Activated T-helper 1 cell treated with anti-CD3 and anti-CD28 coated beads, Interleukin-12 subunit alpha, Interleukin-12 subunit beta, Interleukin-2, Interleukin-4 antibody, amounts not matched to agents 30 ng/mL and 10 ng/mL and 1 ng/mL, durations not matched to agents 14 hours and 24 hours and 36 hours (primary cell): ENCODE measurements around the gene BCL11B. TPM values are rescaled to one million over a fixed set of nuclear protein-coding genes. Genes with fewer than 3 reads are reported as not detected.
A peak's percentile ranks its signal among the peaks of the same experiment; 100 is the strongest.

ENCODE experiments used
- DNase-seq: peaks from one replicate; pipeline ENCODE4 v3.0.0; 2021; ENCODE audit warnings: low spot score
- H3K27ac Mint-ChIP-seq: one replicate; pipeline ENCODE4 v1.8.0; 2021; ENCODE audit warnings: mild to moderate bottlenecking, mixed read lengths
- H3K27me3 Mint-ChIP-seq: one replicate; pipeline ENCODE4 v1.8.0; 2022; ENCODE audit warnings: mild to moderate bottlenecking, moderate library complexity, mixed read lengths; ENCODE audit not compliant: insufficient read depth
- H3K36me3 Mint-ChIP-seq: one replicate; pipeline ENCODE4 v1.8.0; 2021; ENCODE audit warnings: low read depth, mixed read lengths
- H3K4me1 Mint-ChIP-seq: one replicate; pipeline ENCODE4 v1.8.0; 2021; ENCODE audit warnings: low read depth, mixed read lengths
- H3K4me3 Mint-ChIP-seq: one replicate; pipeline ENCODE4 v1.8.0; 2021; ENCODE audit warnings: mild to moderate bottlenecking, moderate library complexity, mixed read lengths
- H3K9me3 Mint-ChIP-seq: one replicate; pipeline ENCODE4 v1.8.0; 2021; ENCODE audit warnings: mixed read lengths
- intact Hi-C: fragments of 100-400 bp; cut with micrococcal nuclease; formaldehyde crosslinking; loops from one replicate; pipeline ENCODE4 v1.15.1; 2024
- total RNA-seq: library from RNA; stranded (reverse); gene quantifications from 2 replicates; pipeline ENCODE4 v1.2.3, GENCODE V29; 2022

BCL11B gene
- total RNA-seq, 1 donor from 2014 or later, result 45.4 TPM

GRCh38 chr14:99212199-99212598, 59.8 kb downstream of the BCL11B start:
- H3K27me3 Mint-ChIP-seq, result no peaks in the 10 kb centered on the region
- peaks cover 27% of the 10 kb centered on the region for H3K36me3 Mint-ChIP-seq
- intact Hi-C loops, result loop anchor here (2.0 kb wide), 2 partner anchors 13 to 21 kb away; no protein-coding TSS in a partner anchor
- no peaks in the 10 kb centered on the region for H3K9me3 Mint-ChIP-seq
- peak overlapping the region; percentile 92 for H3K27ac Mint-ChIP-seq
- H3K4me3 Mint-ChIP-seq, result peak overlapping the region; percentile 37
- no peak for DNase-seq
- H3K4me1 Mint-ChIP-seq, result peaks cover 98% of the 10 kb centered on the region

- H3K27me3 Mint-ChIP-seq, result no peaks in the 10 kb centered on the region
- intact Hi-C loops, result no loop called here
- peak overlapping the region; percentile 92 for H3K27ac Mint-ChIP-seq
- peak overlapping the region; percentile 17 for H3K4me3 Mint-ChIP-seq
- H3K36me3 Mint-ChIP-seq, result peaks cover 29% of the 10 kb centered on the region
- H3K4me1 Mint-ChIP-seq, result peaks cover 98% of the 10 kb centered on the region
- DNase-seq, result no peak
- H3K9me3 Mint-ChIP-seq, result no peaks in the 10 kb centered on the region
Observed at GRCh38 chr14:99211410-99211809, 60.6 kb downstream of the BCL11B start.

- peak overlapping the region; percentile 92 for H3K27ac Mint-ChIP-seq
- H3K4me1 Mint-ChIP-seq, result peaks cover 98% of the 10 kb centered on the region
- H3K4me3 Mint-ChIP-seq, result peak overlapping the region; percentile 8
- H3K27me3 Mint-ChIP-seq, result no peaks in the 10 kb centered on the region
- intact Hi-C loops, result no loop called here
- H3K36me3 Mint-ChIP-seq, result peaks cover 39% of the 10 kb centered on the region
- H3K9me3 Mint-ChIP-seq, result no peaks in the 10 kb centered on the region
- DNase-seq, result no peak
Observed at GRCh38 chr14:99210333-99210732, 61.7 kb downstream of the BCL11B start.

- peaks cover 48% of the 10 kb centered on the region for H3K36me3 Mint-ChIP-seq
- H3K27ac Mint-ChIP-seq, result peak overlapping the region; percentile 92
- no peaks in the 10 kb centered on the region for H3K9me3 Mint-ChIP-seq
- intact Hi-C loops, result no loop called here
- no peak overlapping the region for H3K4me3 Mint-ChIP-seq
- DNase-seq, result no peak
- H3K27me3 Mint-ChIP-seq, result no peaks in the 10 kb centered on the region
- peaks cover 98% of the 10 kb centered on the region for H3K4me1 Mint-ChIP-seq
Observed at GRCh38 chr14:99209409-99209808, 62.6 kb downstream of the BCL11B start.

- Mint-ChIP-seq H3K4me1 (peaks cover 98% of the 10 kb centered on the region), H3K27ac (peak overlapping the region; percentile 92), H3K36me3 (peaks cover 48% of the 10 kb centered on the region), H3K9me3 (no peaks in the 10 kb centered on the region), H3K27me3 (no peaks in the 10 kb centered on the region), H3K4me3 (no peak overlapping the region)
- intact Hi-C loops, result no loop called here
- DNase-seq, result no peak
Observed at GRCh38 chr14:99208318-99208717, 63.7 kb downstream of the BCL11B start.

- H3K27me3 Mint-ChIP-seq, result no peaks in the 10 kb centered on the region
- intact Hi-C loops, result loop anchor here (1.0 kb wide), 1 partner anchor 8 kb away; no protein-coding TSS in a partner anchor
- H3K4me3 Mint-ChIP-seq, result peak overlapping the region; percentile 37
- H3K4me1 Mint-ChIP-seq, result peaks cover 97% of the 10 kb centered on the region
- no peaks in the 10 kb centered on the region for H3K9me3 Mint-ChIP-seq
- peaks cover 52% of the 10 kb centered on the region for H3K36me3 Mint-ChIP-seq
- H3K27ac Mint-ChIP-seq, result peak overlapping the region; percentile 83
- DNase-seq, result no peak
Observed at GRCh38 chr14:99207456-99207855, 64.5 kb downstream of the BCL11B start.

- DNase-seq, result no peak
- intact Hi-C loops, result no loop called here
- peak overlapping the region; percentile 83 for H3K27ac Mint-ChIP-seq
- no peaks in the 10 kb centered on the region for H3K9me3 Mint-ChIP-seq
- H3K4me3 Mint-ChIP-seq, result peak overlapping the region; percentile 73
- H3K36me3 Mint-ChIP-seq, result peaks cover 42% of the 10 kb centered on the region
- no peaks in the 10 kb centered on the region for H3K27me3 Mint-ChIP-seq
- peaks cover 97% of the 10 kb centered on the region for H3K4me1 Mint-ChIP-seq
Observed at GRCh38 chr14:99206090-99206489, 65.9 kb downstream of the BCL11B start.

GRCh38 chr14:99205086-99205688, 66.8 kb downstream of the BCL11B start:
- Mint-ChIP-seq H3K27me3 (no peaks in the 10 kb centered on the region), H3K4me3 (peak overlapping the region; percentile 73), H3K36me3 (peaks cover 40% of the 10 kb centered on the region), H3K9me3 (no peaks in the 10 kb centered on the region), H3K27ac (peak overlapping the region; percentile 83), H3K4me1 (peaks cover 91% of the 10 kb centered on the region)
- intact Hi-C loops, result loop anchor here (1.0 kb wide), 1 partner anchor 8 kb away; no protein-coding TSS in a partner anchor
- no peak for DNase-seq

- Mint-ChIP-seq H3K27ac (peak overlapping the region; percentile 83), H3K9me3 (no peaks in the 10 kb centered on the region), H3K4me1 (peaks cover 93% of the 10 kb centered on the region), H3K36me3 (peaks cover 39% of the 10 kb centered on the region), H3K4me3 (peak overlapping the region; percentile 19), H3K27me3 (no peaks in the 10 kb centered on the region)
- intact Hi-C loops, result loop anchor here (1.0 kb wide), 1 partner anchor 12 kb away; no protein-coding TSS in a partner anchor
- DNase-seq, result no peak
Observed at GRCh38 chr14:99203801-99204200, 68.2 kb downstream of the BCL11B start.

- Mint-ChIP-seq H3K4me1 (peaks cover 92% of the 10 kb centered on the region), H3K4me3 (peak overlapping the region; percentile 45), H3K27ac (peak overlapping the region; percentile 83), H3K9me3 (no peaks in the 10 kb centered on the region), H3K27me3 (no peaks in the 10 kb centered on the region), H3K36me3 (peaks cover 42% of the 10 kb centered on the region)
- intact Hi-C loops, result loop anchor here (1.0 kb wide), 1 partner anchor 11 kb away; no protein-coding TSS in a partner anchor
- no peak for DNase-seq
Observed at GRCh38 chr14:99203080-99203479, 68.9 kb downstream of the BCL11B start.

GRCh38 chr14:99202516-99202915, 69.5 kb downstream of the BCL11B start:
- Mint-ChIP-seq H3K4me3 (peak overlapping the region; percentile 45), H3K9me3 (no peaks in the 10 kb centered on the region), H3K27me3 (no peaks in the 10 kb centered on the region), H3K36me3 (peaks cover 39% of the 10 kb centered on the region), H3K4me1 (peaks cover 92% of the 10 kb centered on the region), H3K27ac (peak overlapping the region; percentile 83)
- intact Hi-C loops, result no loop called here
- DNase-seq, result no peak

GRCh38 chr14:99201351-99202073, 70.5 kb downstream of the BCL11B start:
- peak overlapping the region; percentile 15 for H3K4me3 Mint-ChIP-seq
- H3K36me3 Mint-ChIP-seq, result peaks cover 42% of the 10 kb centered on the region
- H3K27me3 Mint-ChIP-seq, result no peaks in the 10 kb centered on the region
- H3K27ac Mint-ChIP-seq, result peak overlapping the region; percentile 83
- no peaks in the 10 kb centered on the region for H3K9me3 Mint-ChIP-seq
- intact Hi-C loops, result no loop called here
- DNase-seq, result no peak
- peaks cover 92% of the 10 kb centered on the region for H3K4me1 Mint-ChIP-seq

- no peak overlapping the region for H3K4me3 Mint-ChIP-seq
- H3K27me3 Mint-ChIP-seq, result no peaks in the 10 kb centered on the region
- peaks cover 91% of the 10 kb centered on the region for H3K4me1 Mint-ChIP-seq
- intact Hi-C loops, result no loop called here
- no peaks in the 10 kb centered on the region for H3K9me3 Mint-ChIP-seq
- H3K27ac Mint-ChIP-seq, result peak overlapping the region; percentile 83
- no peak for DNase-seq
- peaks cover 34% of the 10 kb centered on the region for H3K36me3 Mint-ChIP-seq
Observed at GRCh38 chr14:99200654-99201005, 71.4 kb downstream of the BCL11B start.
